HG03196 (cell line): ENCODE measurements around the gene DPH1.

Source experiments
- ATAC-seq: cut with Tn5 transposase; IDR thresholded peaks from one replicate; pipeline ENCODE4 v1.9.1; 2021; ENCODE audit not compliant: unreplicated experiment

The DPH1 gene

GRCh38 chr17:2060681-2061440 lies 30.9 kb downstream of the DPH1 start:
- no peak for ATAC-seq

- no peak for ATAC-seq
Observed at GRCh38 chr17:2061441-2061958, 31.5 kb downstream of the DPH1 start.

GRCh38 chr17:2062571-2063183 lies 32.7 kb downstream of the DPH1 start:
- ATAC-seq, result no peak

GRCh38 chr17:2063261-2064146 lies 33.6 kb downstream of the DPH1 start:
- ATAC-seq, result no peak

GRCh38 chr17:2064147-2064489 lies 34.2 kb downstream of the DPH1 start:
- ATAC-seq, result no peak

GRCh38 chr17:2064520-2064971 lies 34.6 kb downstream of the DPH1 start:
- no peak for ATAC-seq

- ATAC-seq, result no peak
Observed at GRCh38 chr17:2064980-2065785, 35.2 kb downstream of the DPH1 start.

- ATAC-seq, result no peak
Observed at GRCh38 chr17:2065949-2066400, 36.0 kb downstream of the DPH1 start.

- ATAC-seq, result no peak
Observed at GRCh38 chr17:2067048-2067561, 37.2 kb downstream of the DPH1 start.

GRCh38 chr17:2067608-2068024 lies 37.7 kb downstream of the DPH1 start:
- ATAC-seq, result no peak

- ATAC-seq, result no peak
Observed at GRCh38 chr17:2068031-2068518, 38.1 kb downstream of the DPH1 start.

- no peak for ATAC-seq
Observed at GRCh38 chr17:2068519-2069051, 38.6 kb downstream of the DPH1 start.

- ATAC-seq, result peak; percentile 83
Observed at GRCh38 chr17:2070241-2071023, 40.5 kb downstream of the DPH1 start.

GRCh38 chr17:2071024-2071385 lies 41.1 kb downstream of the DPH1 start:
- no peak for ATAC-seq

GRCh38 chr17:2071455-2072281 lies 41.7 kb downstream of the DPH1 start:
- no peak for ATAC-seq

GRCh38 chr17:2074919-2075318 lies 45.0 kb downstream of the DPH1 start:
- ATAC-seq, result no peak

- ATAC-seq, result no peak
Observed at GRCh38 chr17:2075336-2076086, 45.6 kb downstream of the DPH1 start.
